Common myeloid progenitor, CD34-positive (primary cell): ENCODE results near the gene PSPH.
"Not testable (repeated sequence)": the region's sequence is repeated elsewhere in the genome, so short reads cannot be mapped to it uniquely, and the experiment has no call there.

Source experiments
- CTCF ChIA-PET: fragments of 350-600 bp; sonication (Branson Sonifier 250); formaldehyde crosslinking; loops from one replicate; lab custom pipeline; 2021; ENCODE audit warnings: antibody characterized with exemption; lab: Charles Lee
- POLR2A ChIA-PET: fragments of 350-600 bp; sonication (Branson Sonifier 250); formaldehyde crosslinking; loops from one replicate; lab custom pipeline; 2021; ENCODE audit warnings: antibody characterized with exemption; lab: Charles Lee
- DNase-seq, 3 donors: peaks; one replicate each; pipeline versions ENCODE4 v3.0.0 to v3.0.0-alpha.2; 2013
- H3K27ac ChIP-seq, 2 experiments: 1 replicate in 1 of 2; 2 replicates in 1 of 2; pipeline ENCODE4 v1.7.0; 2013; ENCODE audit warnings: inconsistent platforms in 2 of 2, low read length in 2 of 2, mild to moderate bottlenecking in 2 of 2, low read depth in 1 of 2, moderate library complexity in 1 of 2; ENCODE audit not compliant: severe bottlenecking in 2 of 2, insufficient read depth in 1 of 2, poor library complexity in 1 of 2
- H3K27me3 ChIP-seq, 5 experiments: replicated peaks in 2 of 5; 1 replicate in 3 of 5; 2 replicates in 2 of 5; pipeline versions ENCODE4 v1.6.1 to v1.7.0; 2013; ENCODE audit warnings: low read length in 4 of 5, mild to moderate bottlenecking in 2 of 5, moderate library complexity in 2 of 5, inconsistent platforms in 1 of 5; ENCODE audit not compliant: insufficient read depth in 5 of 5, control insufficient read depth in 4 of 5
- H3K36me3 ChIP-seq, 4 experiments: 1 replicate in 2 of 4; 2 replicates in 2 of 4; pipeline versions ENCODE4 v1.6.1 to v1.7.0; 2013; ENCODE audit warnings: low read length in 3 of 4, control low read depth in 1 of 4, mild to moderate bottlenecking in 1 of 4; ENCODE audit not compliant: control insufficient read depth in 4 of 4, insufficient read depth in 4 of 4
- H3K4me1 ChIP-seq, 4 experiments: 1 replicate in 3 of 4; 2 replicates in 1 of 4; pipeline versions ENCODE4 v1.6.1 to v1.7.1; 2013; ENCODE audit warnings: low read length in 3 of 4, mild to moderate bottlenecking in 3 of 4, control low read depth in 1 of 4, inconsistent platforms in 1 of 4, moderate library complexity in 1 of 4; ENCODE audit not compliant: control insufficient read depth in 4 of 4, insufficient read depth in 4 of 4; ENCODE audit errors: control extremely low read depth in 1 of 4
- H3K4me3 ChIP-seq, 7 experiments: 1 replicate in 4 of 7; 2 replicates in 3 of 7; pipeline versions ENCODE4 v1.5.1 to v1.7.0; 2013; ENCODE audit warnings: mild to moderate bottlenecking in 7 of 7, low read length in 6 of 7, moderate library complexity in 6 of 7, inconsistent platforms in 2 of 7, low read depth in 2 of 7, control low read depth in 1 of 7; ENCODE audit not compliant: insufficient read depth in 4 of 7, control insufficient read depth in 1 of 7; ENCODE audit errors: extremely low read depth in 1 of 7
- H3K9me3 ChIP-seq, 5 experiments: 1 replicate in 4 of 5; 2 replicates in 1 of 5; pipeline versions ENCODE4 v1.6.1 to v1.7.1; 2013; ENCODE audit warnings: low read length in 4 of 5, mild to moderate bottlenecking in 2 of 5, inconsistent platforms in 1 of 5, low read depth in 1 of 5, moderate library complexity in 1 of 5; ENCODE audit not compliant: control insufficient read depth in 4 of 5, insufficient read depth in 2 of 5; ENCODE audit errors: control extremely low read depth in 1 of 5
- WGBS: methylation state at CpG from one replicate; pipeline ENCODE4 v1.1.5; 2013; ENCODE audit not compliant: insufficient coverage; 5-methylcytosine and 5-hydroxymethylcytosine counted together

Gene PSPH

GRCh38 chr7:56063500-56063881 is 12.2 kb upstream of the PSPH start:
- DNase-seq = no peak
- H3K4me3 ChIP-seq = peak overlapping the region in 5 of 7 experiments; percentile 83 to 97 (median 92)
- H3K36me3 ChIP-seq = peaks cover 10 to 50% (median 26%) of the 10 kb centered on the region in 4 experiments
- no peaks in the 10 kb centered on the region for H3K9me3 ChIP-seq
- ChIA-PET CTCF (interaction anchor here (0.9 to 2.3 kb wide), 4 partner anchors 13 to 694 kb away, joined by 3 to 7 read pairs (median 5); partner anchors contain the start of genes CCT6A and PSPH), POLR2A (interaction anchor here (1.9 kb wide), 1 partner anchor 12 kb away, joined by 10 read pairs; the partner anchor contains the start of genes CCT6A and PSPH)
- H3K4me1 ChIP-seq = peaks cover 6 to 28% (median 14%) of the 10 kb centered on the region in 4 experiments
- H3K27ac ChIP-seq = peak overlapping the region; percentile 42 to 80
- H3K27me3 ChIP-seq = no peaks in the 10 kb centered on the region
- 97% methylated on average over 3 of the region's 7 CpGs for WGBS

GRCh38 chr7:56062382-56062781 is 11.1 kb upstream of the PSPH start:
- H3K27ac ChIP-seq = peak overlapping the region in 1 of 2 experiments; percentile 60
- ChIA-PET POLR2A (no interaction called here), CTCF (interaction anchor here (0.7 to 2.2 kb wide), 5 partner anchors 11 to 68 kb away, joined by 3 to 9 read pairs (median 6); partner anchors contain the start of genes CCT6A and PSPH)
- 64% methylated on average over 1 of the region's 2 CpGs for WGBS
- DNase-seq = peak in 2 of 3 donors; percentile 38 to 59
- H3K27me3 ChIP-seq = no peaks in the 10 kb centered on the region
- H3K4me1 ChIP-seq = peaks cover 6 to 28% (median 14%) of the 10 kb centered on the region in 4 experiments
- H3K9me3 ChIP-seq = no peaks in the 10 kb centered on the region
- H3K4me3 ChIP-seq = peak overlapping the region in 1 of 7 experiments; percentile 13
- H3K36me3 ChIP-seq = peaks cover 12 to 60% (median 29%) of the 10 kb centered on the region in 4 experiments

GRCh38 chr7:56053993-56054392 is 2.7 kb upstream of the PSPH start:
- whole genome bisulfite sequencing = no CpG with 5 or more reads among the region's 2 CpGs
- Histone ChIP-seq H3K4me3 (peak overlapping the region in 1 of 7 experiments; percentile 6), H3K36me3 (peaks cover 13 to 55% (median 35%) of the 10 kb centered on the region in 4 experiments), H3K4me1 (peaks cover 5 to 34% (median 21%) of the 10 kb centered on the region in 4 experiments), H3K27ac (no peak overlapping the region), H3K9me3 (no peaks in the 10 kb centered on the region), H3K27me3 (no peaks in the 10 kb centered on the region)
- POLR2A ChIA-PET = interaction anchor here (0.6 kb wide), 1 partner anchor 48 kb away, joined by 4 read pairs; no protein-coding TSS in a partner anchor
- CTCF ChIA-PET = interaction anchor here (1.6 to 2.9 kb wide), 2 partner anchors 11 to 19 kb away, joined by 4 to 13 read pairs; partner anchors contain the start of gene SUMF2
- no peak for DNase-seq

- Histone ChIP-seq H3K4me1 (peaks cover 5 to 34% (median 21%) of the 10 kb centered on the region in 4 experiments), H3K36me3 (peaks cover 11 to 49% (median 30%) of the 10 kb centered on the region in 4 experiments), H3K27ac (peak overlapping the region in 1 of 2 experiments; percentile 91), H3K27me3 (no peaks in the 10 kb centered on the region), H3K9me3 (no peaks in the 10 kb centered on the region), H3K4me3 (no peak overlapping the region)
- 93% methylated on average over 7 of the region's 9 CpGs for WGBS
- CTCF ChIA-PET = interaction anchor here (1.6 to 2.9 kb wide), 2 partner anchors 12 to 20 kb away, joined by 4 to 13 read pairs; partner anchors contain the start of gene SUMF2
- no peak for DNase-seq
- POLR2A ChIA-PET = interaction anchor here (0.9 kb wide), 1 partner anchor 12 kb away, joined by 4 read pairs; no protein-coding TSS in a partner anchor
Observed at GRCh38 chr7:56053379-56053778, 2.1 kb upstream of the PSPH start.

- DNase-seq = no peak
- no peaks in the 10 kb centered on the region for H3K27me3 ChIP-seq
- H3K36me3 ChIP-seq = peaks cover 5 to 29% (median 17%) of the 10 kb centered on the region in 4 experiments
- peak overlapping the region; percentile 69 to 91 for H3K27ac ChIP-seq
- POLR2A ChIA-PET = interaction anchor here (0.5 to 1.3 kb wide), 4 partner anchors 13 to 87 kb away, joined by 3 to 10 read pairs (median 6); partner anchors contain the start of gene SUMF2
- CTCF ChIA-PET = interaction anchor here (0.8 to 1.9 kb wide), 5 partner anchors 11 to 57 kb away, joined by 3 to 9 read pairs (median 7); partner anchors contain the start of gene SUMF2
- no peaks in the 10 kb centered on the region for H3K9me3 ChIP-seq
- H3K4me3 ChIP-seq = peak overlapping the region; percentile 79 to 98 (median 86)
- WGBS = 1% methylated on average over 8 of the region's 9 CpGs
- peaks cover 5 to 34% (median 21%) of the 10 kb centered on the region in 4 experiments for H3K4me1 ChIP-seq
Observed at GRCh38 chr7:56051053-56051338, 248 bp downstream of the PSPH start.

GRCh38 chr7:56048763-56049162 is 2.5 kb downstream of the PSPH start:
- H3K36me3 ChIP-seq, POLR2A ChIA-PET, H3K27ac ChIP-seq, H3K4me3 ChIP-seq, H3K27me3 ChIP-seq, H3K9me3 ChIP-seq: not testable (repeated sequence)
- H3K4me1 ChIP-seq = peaks cover 5 to 32% (median 21%) of the 10 kb centered on the region in 4 experiments
- WGBS = 89% methylated on average over 6 of the region's 8 CpGs
- peak in 1 of 3 donors; percentile 12 for DNase-seq
- CTCF ChIA-PET = interaction anchor here (1.5 kb wide), 1 partner anchor 15 kb away, joined by 3 read pairs; no protein-coding TSS in a partner anchor

GRCh38 chr7:56048245-56048644 is 3.0 kb downstream of the PSPH start:
- Histone ChIP-seq H3K9me3 (no peaks in the 10 kb centered on the region), H3K4me3 (no peak overlapping the region), H3K4me1 (peaks cover 5 to 28% (median 20%) of the 10 kb centered on the region in 4 experiments), H3K27me3 (no peaks in the 10 kb centered on the region), H3K27ac (no peak overlapping the region), H3K36me3 (peaks cover 0 to 4% (median 0%) of the 10 kb centered on the region in 4 experiments)
- ChIA-PET POLR2A (no interaction called here), CTCF (interaction anchor here (1.5 kb wide), 1 partner anchor 14 kb away, joined by 3 read pairs; no protein-coding TSS in a partner anchor)
- no CpG with 5 or more reads among the region's 1 CpG for WGBS
- DNase-seq = no peak
